ENCODE data around the gene FRMD4B.

DNA sequence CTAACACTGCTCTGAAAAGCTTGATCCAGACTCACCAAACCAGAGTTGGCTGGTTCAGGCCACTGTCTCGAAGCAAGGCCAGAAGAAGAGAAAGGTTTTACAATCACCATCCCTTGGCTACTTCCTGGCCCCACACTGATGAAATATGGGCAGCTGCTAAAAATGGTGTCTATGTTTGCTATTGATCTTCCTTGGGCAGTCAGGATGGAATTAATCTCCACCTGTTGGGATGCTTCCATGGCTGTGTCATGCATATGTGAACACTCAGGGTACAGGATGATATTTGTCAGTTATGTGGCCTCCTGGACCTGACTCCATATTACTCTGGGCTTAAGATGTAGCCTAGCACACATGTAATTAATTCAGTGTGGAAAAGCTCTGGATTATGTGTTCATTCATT, 61.9 kb downstream of the FRMD4B start:
- TF ChIP-seq, protein P1, sequence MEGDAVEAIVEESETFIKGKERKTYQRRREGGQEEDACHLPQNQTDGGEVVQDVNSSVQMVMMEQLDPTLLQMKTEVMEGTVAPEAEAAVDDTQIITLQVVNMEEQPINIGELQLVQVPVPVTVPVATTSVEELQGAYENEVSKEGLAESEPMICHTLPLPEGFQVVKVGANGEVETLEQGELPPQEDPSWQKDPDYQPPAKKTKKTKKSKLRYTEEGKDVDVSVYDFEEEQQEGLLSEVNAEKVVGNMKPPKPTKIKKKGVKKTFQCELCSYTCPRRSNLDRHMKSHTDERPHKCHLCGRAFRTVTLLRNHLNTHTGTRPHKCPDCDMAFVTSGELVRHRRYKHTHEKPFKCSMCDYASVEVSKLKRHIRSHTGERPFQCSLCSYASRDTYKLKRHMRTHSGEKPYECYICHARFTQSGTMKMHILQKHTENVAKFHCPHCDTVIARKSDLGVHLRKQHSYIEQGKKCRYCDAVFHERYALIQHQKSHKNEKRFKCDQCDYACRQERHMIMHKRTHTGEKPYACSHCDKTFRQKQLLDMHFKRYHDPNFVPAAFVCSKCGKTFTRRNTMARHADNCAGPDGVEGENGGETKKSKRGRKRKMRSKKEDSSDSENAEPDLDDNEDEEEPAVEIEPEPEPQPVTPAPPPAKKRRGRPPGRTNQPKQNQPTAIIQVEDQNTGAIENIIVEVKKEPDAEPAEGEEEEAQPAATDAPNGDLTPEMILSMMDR (IDR thresholded peaks at IDR 0.05; ENCODE audit: insufficient read depth, low read length), result no peak
- TF ChIP-seq POLR2AphosphoS5 (IDR thresholded peaks at IDR 0.05; ENCODE audit: low read depth), result no peak
- TF ChIP-seq GABPA (IDR thresholded peaks at IDR 0.05; ENCODE audit: low read depth), result no peak
